ENCODE measurements around the gene PEX14. TPM values are rescaled to one million over a fixed set of nuclear protein-coding genes. Genes with fewer than 3 reads are reported as not detected.

Gene PEX14
- total RNA-seq, 1 donor from 2014 or later: 21.0 TPM

GRCh38 chr1:10530756-10531495 is 56.2 kb downstream of the PEX14 start:
- intact Hi-C loops (cut with micrococcal nuclease): no loop called here
- ATAC-seq (no peak), DNase-seq (no peak)

GRCh38 chr1:10532362-10532761 is 57.6 kb downstream of the PEX14 start:
- intact Hi-C loops (cut with micrococcal nuclease): no loop called here
- no peak for DNase-seq
- no peak for ATAC-seq

GRCh38 chr1:10534519-10534918 is 59.8 kb downstream of the PEX14 start:
- no peak for DNase-seq
- intact Hi-C loops (cut with micrococcal nuclease): no loop called here
- ATAC-seq: no peak

GRCh38 chr1:10536133-10536770 is 61.5 kb downstream of the PEX14 start:
- ATAC-seq: no peak
- DNase-seq: no peak
- intact Hi-C loops (cut with micrococcal nuclease): no loop called here

DNA sequence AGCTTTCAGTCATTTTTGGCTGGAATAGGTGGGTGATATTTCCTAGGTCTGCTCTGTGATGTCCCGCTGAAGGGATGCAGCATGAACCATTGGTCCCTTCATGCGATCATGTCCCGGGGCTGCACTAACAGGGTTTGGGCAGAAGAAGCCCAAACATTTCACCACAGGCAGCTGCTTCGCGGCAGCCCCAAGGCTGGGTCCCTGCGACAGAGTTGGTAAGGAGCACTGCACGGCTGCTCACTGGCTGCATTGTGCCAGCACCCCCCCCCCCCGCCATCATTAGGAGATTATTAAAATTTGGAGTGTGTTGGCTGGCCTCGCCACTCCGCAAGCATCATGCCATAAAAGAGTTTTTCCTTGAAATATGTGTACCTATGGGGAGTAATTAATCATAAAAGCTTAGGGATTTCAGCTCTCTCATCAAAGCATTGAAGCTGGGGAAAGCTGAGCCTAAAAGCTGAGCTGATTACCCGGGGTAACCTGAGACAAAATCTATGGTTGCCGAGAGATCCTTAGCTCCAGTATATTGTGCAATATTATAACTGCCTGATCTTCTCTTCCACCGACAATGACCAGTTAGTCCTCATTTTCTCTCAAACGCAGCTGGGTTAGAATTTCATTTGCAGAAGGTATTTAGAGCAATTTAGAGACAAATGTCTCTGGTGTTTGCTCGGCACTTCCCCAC is 62.5 kb downstream of the PEX14 start:
- DNase-seq: no peak
- intact Hi-C loops (cut with micrococcal nuclease): no loop called here
- no peak for ATAC-seq

- peak; percentile 50 for ATAC-seq
- DNase-seq: peak; percentile 34
- intact Hi-C loops (cut with micrococcal nuclease): no loop called here
Observed at GRCh38 chr1:10538646-10539355, 64.1 kb downstream of the PEX14 start.

GRCh38 chr1:10539411-10540043 is 64.8 kb downstream of the PEX14 start:
- intact Hi-C loops (cut with micrococcal nuclease): no loop called here
- peak; percentile 66 for ATAC-seq
- no peak for DNase-seq

DNA sequence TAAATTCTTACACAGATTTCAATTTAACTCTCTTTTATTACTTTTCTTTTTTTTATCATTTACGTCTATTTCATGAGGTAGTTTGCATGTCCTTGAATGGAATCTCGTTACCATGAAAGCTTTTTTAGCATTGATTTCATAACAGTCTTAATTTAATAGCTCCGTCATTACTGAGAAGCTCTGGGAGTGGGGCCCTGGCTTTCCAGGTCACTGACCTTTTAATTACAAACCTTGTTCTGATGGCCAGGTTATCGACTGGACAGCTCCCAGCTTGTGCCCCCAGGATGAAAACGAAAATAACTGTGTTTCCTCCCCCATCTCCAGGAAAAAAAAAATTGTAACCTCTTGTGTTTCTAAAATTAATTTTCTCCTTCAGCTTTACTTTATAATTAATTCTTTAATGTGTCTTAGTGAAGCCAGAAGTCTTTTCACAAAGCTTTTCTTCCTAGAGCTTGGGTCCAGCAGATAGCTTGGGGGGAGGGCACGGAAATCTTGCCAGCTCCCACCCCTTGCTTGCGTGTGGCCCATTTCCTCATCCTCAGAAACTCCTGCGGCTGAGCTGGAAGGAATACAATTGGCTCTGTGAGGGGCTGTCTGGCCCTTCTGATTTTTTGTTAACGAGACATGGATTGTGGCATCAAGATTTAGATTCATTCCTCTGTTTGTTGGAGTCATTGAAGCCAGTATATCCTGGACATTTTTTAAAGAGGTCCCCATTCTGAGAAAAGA is 65.7 kb downstream of the PEX14 start:
- peak; percentile 56 for ATAC-seq
- intact Hi-C loops (cut with micrococcal nuclease): no loop called here
- DNase-seq: peak; percentile 47

DNA sequence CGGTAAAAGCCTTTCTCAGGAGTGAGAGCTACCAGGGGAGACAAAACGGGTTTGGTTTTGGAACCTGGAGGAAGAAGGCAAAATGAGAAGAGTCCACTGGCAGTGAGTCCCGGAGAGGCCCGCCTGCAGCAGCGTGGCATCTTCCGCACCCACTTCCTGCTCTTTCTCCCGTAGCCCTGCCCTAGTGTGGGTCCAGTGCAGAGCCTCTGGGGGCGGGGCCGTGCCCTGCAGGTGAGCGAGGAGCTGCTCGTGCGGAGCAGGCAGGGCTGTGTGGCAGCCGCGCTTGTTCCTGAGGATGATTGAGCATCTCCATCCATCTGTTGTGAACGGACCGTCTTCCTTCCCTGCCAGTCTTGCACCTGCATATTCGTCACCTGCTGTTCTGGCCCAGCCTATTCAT is 66.5 kb downstream of the PEX14 start:
- intact Hi-C loops (cut with micrococcal nuclease): no loop called here
- DNase-seq (no peak), ATAC-seq (no peak)

DNA sequence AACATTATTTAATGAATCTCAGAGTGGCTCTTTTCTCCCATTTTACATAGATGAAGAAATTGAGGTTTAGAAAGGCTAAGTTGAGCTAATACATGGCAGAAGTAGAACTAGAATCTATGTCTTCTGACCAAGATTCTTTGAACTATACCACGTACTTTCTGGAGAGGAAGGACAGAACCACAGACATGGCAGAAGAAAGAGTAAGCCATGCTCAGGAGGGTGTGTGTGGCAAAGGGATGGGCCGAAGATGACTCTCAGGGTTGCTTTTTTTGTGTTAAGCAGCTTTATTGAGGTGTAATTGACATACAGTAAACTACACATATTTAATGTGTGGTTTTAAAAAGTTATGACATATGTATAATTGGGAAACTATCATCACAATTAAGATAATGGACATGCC is 69.5 kb downstream of the PEX14 start:
- ATAC-seq: no peak
- intact Hi-C loops (cut with micrococcal nuclease): no loop called here
- no peak for DNase-seq

GRCh38 chr1:10546896-10547295 is 72.1 kb downstream of the PEX14 start:
- ATAC-seq (no peak), DNase-seq (no peak)
- intact Hi-C loops (cut with micrococcal nuclease): no loop called here

GRCh38 chr1:10549904-10550664 is 75.3 kb downstream of the PEX14 start:
- DNase-seq (no peak), ATAC-seq (no peak)
- intact Hi-C loops (cut with micrococcal nuclease): no loop called here

DNA sequence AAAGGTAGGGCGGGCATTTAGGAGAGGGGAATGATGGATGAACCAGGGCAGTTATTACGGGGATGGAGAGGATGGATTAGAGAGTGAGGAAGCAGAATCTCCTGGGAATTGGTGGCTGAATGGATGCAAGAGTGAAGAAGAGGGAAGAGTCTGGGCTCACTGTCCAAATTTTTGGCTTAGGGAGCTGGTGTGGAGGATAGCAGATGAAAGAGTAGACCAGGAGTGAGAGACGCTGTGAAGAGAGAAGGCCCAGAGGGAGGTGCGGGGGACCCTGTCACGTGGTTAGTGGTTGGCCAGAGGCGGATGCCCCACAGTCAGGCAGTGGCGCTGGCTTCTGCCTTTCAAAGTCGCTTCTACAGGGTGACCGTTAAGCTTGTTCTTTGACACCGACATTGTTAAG is 78.4 kb downstream of the PEX14 start:
- intact Hi-C loops (cut with micrococcal nuclease): no loop called here
- ATAC-seq (no peak), DNase-seq (no peak)

GRCh38 chr1:10555635-10556429 is 81.1 kb downstream of the PEX14 start:
- ATAC-seq (peak; percentile 77), DNase-seq (no peak)
- intact Hi-C loops (cut with micrococcal nuclease): no loop called here

DNA sequence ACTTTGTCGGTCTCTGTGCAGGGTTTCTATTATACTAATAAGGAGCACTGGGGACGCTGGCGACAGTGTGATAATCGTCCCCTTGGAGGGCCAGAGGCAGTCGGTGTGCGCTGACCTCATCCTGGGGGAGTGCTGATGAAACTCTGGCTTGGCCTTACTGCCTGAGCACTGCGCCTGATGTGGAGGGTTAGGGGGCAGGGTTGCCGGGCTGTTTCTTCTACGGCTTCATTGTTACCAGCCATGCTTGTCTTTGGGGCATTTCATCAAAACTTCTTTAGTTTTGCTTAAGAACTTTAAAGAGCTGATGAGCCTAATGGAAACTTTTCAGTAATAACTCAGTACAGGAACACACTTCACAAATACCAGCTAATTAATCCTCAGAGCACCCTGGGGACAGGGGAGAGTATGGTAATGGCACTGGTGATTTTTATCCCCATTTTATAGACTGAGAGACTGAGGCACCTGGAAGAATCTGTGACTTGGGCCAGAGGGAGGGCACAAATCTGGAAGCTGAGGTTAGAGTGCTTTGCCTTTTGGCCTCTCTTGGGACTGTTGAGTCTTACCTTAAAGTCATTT is 81.8 kb downstream of the PEX14 start:
- DNase-seq (no peak), ATAC-seq (peak; percentile 75)
- intact Hi-C loops (cut with micrococcal nuclease): no loop called here

GRCh38 chr1:10557714-10558113 is 83.0 kb downstream of the PEX14 start:
- ATAC-seq (no peak), DNase-seq (no peak)
- intact Hi-C loops (cut with micrococcal nuclease): no loop called here

DNA sequence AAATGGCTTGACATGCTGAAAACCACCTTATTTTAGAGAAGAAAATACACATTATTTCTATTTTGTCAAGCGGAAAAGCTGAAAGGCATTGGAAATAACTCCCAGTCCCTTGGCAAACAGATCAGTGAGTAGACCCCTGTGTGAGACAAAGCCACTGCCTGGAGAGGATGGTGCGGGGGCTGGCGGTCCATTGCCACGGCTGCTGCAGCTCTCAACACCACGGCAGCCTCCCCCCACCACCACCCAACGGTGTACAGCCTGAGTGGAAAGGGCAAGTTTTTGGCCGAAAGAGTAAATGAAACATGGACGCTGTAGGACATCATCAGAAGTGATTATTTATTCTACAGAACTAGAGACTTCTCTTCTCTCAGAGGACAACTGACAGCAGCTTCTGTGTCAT is 84.6 kb downstream of the PEX14 start:
- intact Hi-C loops (cut with micrococcal nuclease): no loop called here
- DNase-seq (no peak), ATAC-seq (no peak)

Data from left ventricle myocardium superior (tissue), 1 donor.